H9 (cell line): ENCODE data around the gene CLC. TPM values are rescaled to one million over a fixed set of nuclear protein-coding genes. Genes with fewer than 3 reads are reported as not detected.

Experiments
- DNase-seq: peaks from one replicate; pipeline ENCODE4 v3.0.0-alpha.2; 2017
- H2AFZ ChIP-seq: one replicate; pipeline ENCODE4 v1.6.1; 2013; ENCODE audit warnings: mild to moderate bottlenecking, low read length, control low read depth, moderate library complexity
- H2AK5ac ChIP-seq: 2 replicates; pipeline ENCODE4 v1.6.1; 2013; ENCODE audit warnings: low read length, control low read depth, mixed read lengths; ENCODE audit not compliant: insufficient read length
- H2BK120ac ChIP-seq: one replicate; pipeline ENCODE4 v1.6.1; 2013; ENCODE audit warnings: low read depth, mild to moderate bottlenecking, low read length, control low read depth, inconsistent platforms; ENCODE audit not compliant: poor library complexity, severe bottlenecking
- H2BK12ac ChIP-seq: 2 replicates; pipeline ENCODE4 v1.6.1; 2013; ENCODE audit warnings: low read length, control low read depth, mixed read lengths, low read depth; ENCODE audit not compliant: insufficient read length
- H2BK15ac ChIP-seq: 2 replicates; pipeline ENCODE4 v1.6.1; 2013; ENCODE audit warnings: low read depth, low read length, control low read depth
- H2BK20ac ChIP-seq: one replicate; pipeline ENCODE4 v1.6.1; 2013; ENCODE audit warnings: low read depth, mild to moderate bottlenecking, low read length, control low read depth, inconsistent platforms; ENCODE audit not compliant: poor library complexity, severe bottlenecking
- H2BK5ac ChIP-seq: 2 replicates; pipeline ENCODE4 v1.6.1; 2013; ENCODE audit warnings: low read length, control low read depth, mixed read lengths; ENCODE audit not compliant: insufficient read length
- H3K14ac ChIP-seq: 2 replicates; pipeline ENCODE4 v1.6.1; 2013; ENCODE audit warnings: low read length, control low read depth; ENCODE audit not compliant: insufficient read depth
- H3K18ac ChIP-seq: 2 replicates; pipeline ENCODE4 v1.6.1; 2013; ENCODE audit warnings: low read depth, mild to moderate bottlenecking, mixed read lengths, low read length, control low read depth; ENCODE audit not compliant: insufficient read length
- H3K23ac ChIP-seq: 2 replicates; pipeline ENCODE4 v1.6.1; 2013; ENCODE audit warnings: low read length, control low read depth, mixed read lengths, low read depth; ENCODE audit not compliant: insufficient read length
- H3K23me2 ChIP-seq: 2 replicates; pipeline ENCODE4 v1.6.1; 2013; ENCODE audit warnings: low read depth, mild to moderate bottlenecking, mixed read lengths, low read length, control low read depth; ENCODE audit not compliant: insufficient read length, poor library complexity, severe bottlenecking
- H3K27ac ChIP-seq: 2 replicates; pipeline ENCODE4 v1.5.1; 2013; ENCODE audit warnings: low read length, control low read depth, mixed read lengths, low read depth; ENCODE audit not compliant: insufficient read length
- H3K27me3 ChIP-seq: 2 replicates; pipeline ENCODE4 v1.6.1; 2013; ENCODE audit warnings: low read length, control low read depth, inconsistent platforms; ENCODE audit not compliant: insufficient read depth
- H3K4ac ChIP-seq: 2 replicates; pipeline ENCODE4 v1.6.1; 2013; ENCODE audit warnings: low read depth, mild to moderate bottlenecking, control low read depth, inconsistent platforms, low read length, moderate library complexity
- H3K4me1 ChIP-seq: 2 replicates; pipeline ENCODE4 v1.6.1; 2013; ENCODE audit warnings: low read length, control low read depth, inconsistent platforms; ENCODE audit not compliant: insufficient read depth
- H3K4me2 ChIP-seq: 2 replicates; pipeline ENCODE4 v1.6.1; 2013; ENCODE audit warnings: low read length, control low read depth, mixed read lengths; ENCODE audit not compliant: insufficient read length, insufficient read depth
- H3K56ac ChIP-seq: 2 replicates; pipeline ENCODE4 v1.6.1; 2013; ENCODE audit warnings: low read depth, mild to moderate bottlenecking, mixed read lengths, low read length, control low read depth; ENCODE audit not compliant: insufficient read length
- H3K79me1 ChIP-seq: 2 replicates; pipeline ENCODE4 v1.6.1; 2013; ENCODE audit warnings: low read depth, mild to moderate bottlenecking, moderate library complexity, low read length, control low read depth, inconsistent platforms; ENCODE audit not compliant: insufficient read depth, poor library complexity, severe bottlenecking
- H3K79me2 ChIP-seq: 2 replicates; pipeline ENCODE4 v1.6.1; 2013; ENCODE audit warnings: low read length, control low read depth, inconsistent platforms; ENCODE audit not compliant: insufficient read depth
- H3K9ac ChIP-seq: 2 replicates; pipeline ENCODE4 v1.6.1; 2013; ENCODE audit warnings: low read length, control low read depth, mixed read lengths; ENCODE audit not compliant: insufficient read length; ENCODE audit errors: extremely low read depth
- H3K9me3 ChIP-seq: one replicate; pipeline ENCODE4 v1.6.1; 2013; ENCODE audit warnings: low read depth, low read length, inconsistent platforms; ENCODE audit not compliant: control insufficient read depth
- H3T11ph ChIP-seq: one replicate; pipeline ENCODE4 v1.6.1; 2013; ENCODE audit warnings: mild to moderate bottlenecking, low read length, control low read depth, inconsistent platforms
- H4K20me1 ChIP-seq: one replicate; pipeline ENCODE4 v1.6.1; 2013; ENCODE audit not compliant: control insufficient read depth, insufficient read length, insufficient read depth
- H4K5ac ChIP-seq: 2 replicates; pipeline ENCODE4 v1.6.1; 2013; ENCODE audit warnings: low read depth, mild to moderate bottlenecking, mixed read lengths, low read length, control low read depth; ENCODE audit not compliant: insufficient read length
- H4K8ac ChIP-seq: replicated peaks from 2 replicates; pipeline ENCODE4 v1.6.1; 2013; ENCODE audit warnings: low read length, control low read depth, mixed read lengths, low read depth; ENCODE audit not compliant: insufficient read length
- H4K91ac ChIP-seq: 2 replicates; pipeline ENCODE4 v1.6.1; 2013; ENCODE audit warnings: low read depth, mild to moderate bottlenecking, moderate library complexity, mixed read lengths, low read length, control low read depth; ENCODE audit not compliant: insufficient read length
- H3K27ac Mint-ChIP-seq, 3 experiments: 2 replicates in 2 of 3; 3 replicates in 1 of 3; pipeline ENCODE4 v1.8.0; 2020 to 2021; ENCODE audit warnings: mixed read lengths in 3 of 3, mild to moderate bottlenecking in 1 of 3, moderate library complexity in 1 of 3
- H3K27me3 Mint-ChIP-seq: 2 replicates; pipeline ENCODE4 v1.8.0; 2021; ENCODE audit warnings: low read depth, mild to moderate bottlenecking, moderate library complexity, mixed read lengths
- H3K36me3 Mint-ChIP-seq, 3 experiments: 2 replicates in 2 of 3; 3 replicates in 1 of 3; pipeline ENCODE4 v1.8.0; 2020 to 2021; ENCODE audit warnings: low read depth in 3 of 3, mixed read lengths in 3 of 3; ENCODE audit not compliant: insufficient read depth in 1 of 3
- H3K4me1 Mint-ChIP-seq, 2 experiments: 2 replicates each; pipeline ENCODE4 v1.8.0; 2020; ENCODE audit warnings: mixed read lengths in 2 of 2
- H3K4me3 Mint-ChIP-seq, 2 experiments: 2 replicates in 1 of 2; 3 replicates in 1 of 2; pipeline ENCODE4 v1.8.0; 2020 to 2021; ENCODE audit warnings: mild to moderate bottlenecking in 2 of 2, mixed read lengths in 2 of 2, moderate library complexity in 1 of 2
- H3K9me3 Mint-ChIP-seq, 2 experiments: 2 replicates in 1 of 2; 3 replicates in 1 of 2; pipeline ENCODE4 v1.8.0; 2020; ENCODE audit warnings: mild to moderate bottlenecking in 2 of 2, mixed read lengths in 2 of 2, moderate library complexity in 1 of 2
- CTCF ChIP-seq: fragments of 200-600 bp; sonication (generic); conservative IDR thresholded peaks from 3 replicates; pipeline ENCODE4 v1.8.0; 2021; ENCODE audit warnings: antibody characterized with exemption, mild to moderate bottlenecking
- WGBS: extraction: QIAGEN DNeasy Blood & Tissue Kit; methylation state at CpG from one replicate; pipeline ENCODE4 v1.1.7; 2013; ENCODE audit warnings: missing lambda C conversion rate, low lambda C conversion rate, mixed read lengths; ENCODE audit not compliant: insufficient read length; ENCODE audit errors: extremely low coverage; 5-methylcytosine and 5-hydroxymethylcytosine counted together
- total RNA-seq: library from RNA; stranded (reverse); gene quantifications from 2 replicates; pipeline ENCODE4 v1.2.1, GENCODE V29; 2021

CLC gene
- total RNA-seq, 1 experiment from 2014 or later = 0.39 TPM

- no peak overlapping the region; a peak in 1 of 7 replicates for H3K27ac Mint-ChIP-seq
- Histone ChIP-seq H2AFZ (peak overlapping the region; percentile 10), H3K4me1 (peaks cover 2% of the 10 kb centered on the region; the same call in 1 of the 2 replicates), H3K79me1 (no peaks in the 10 kb centered on the region), H2AK5ac (no peak overlapping the region), H2BK12ac (no peak overlapping the region), H2BK20ac (no peak overlapping the region), H3K4ac (no peak overlapping the region), H3K18ac (no peak overlapping the region), H4K91ac (no peak overlapping the region), H3K9me3 (peaks cover 4% of the 10 kb centered on the region), H3K4me2 (no peak overlapping the region), H3K56ac (no peak overlapping the region), H3K27ac (no peak overlapping the region), H3K23ac (no peak overlapping the region), H4K8ac (no peak overlapping the region), H4K5ac (no peak overlapping the region), H3K23me2 (no peaks in the 10 kb centered on the region), H4K20me1 (no peaks in the 10 kb centered on the region), H3K14ac (no peak overlapping the region), H3K79me2 (no peaks in the 10 kb centered on the region), H2BK15ac (no peak overlapping the region), H3K9ac (no peak overlapping the region), H2BK5ac (no peak overlapping the region), H3T11ph (no peak overlapping the region), H2BK120ac (no peak overlapping the region), H3K27me3 (no peaks in the 10 kb centered on the region)
- no peak for DNase-seq
- H3K36me3 Mint-ChIP-seq = peaks cover 0 to 4% (median 0%) of the 10 kb centered on the region in 3 experiments; a peak in 1 of 7 replicates
- no peak overlapping the region for H3K4me3 Mint-ChIP-seq
- TF ChIP-seq CTCF = no peak
- H3K4me1 Mint-ChIP-seq = peaks cover 44 to 50% of the 10 kb centered on the region in 2 experiments
- no CpG with 5 or more reads among the region's 8 CpGs for WGBS
- H3K9me3 Mint-ChIP-seq = peaks cover 3 to 5% of the 10 kb centered on the region in 2 experiments; a peak in 4 of 5 replicates
- H3K27me3 Mint-ChIP-seq = no peaks in the 10 kb centered on the region; the same call in none of the 2 replicates
Observed at GRCh38 chr19:39768334-39768733, 30.5 kb upstream of the CLC start.
